Measurements from ENCODE around the gene POGLUT2. TPM values are rescaled to one million over a fixed set of nuclear protein-coding genes. Genes with fewer than 3 reads are reported as not detected.

POGLUT2 gene
- total RNA-seq, 1 donor from 2014 or later, result 15.2 TPM

DNA sequence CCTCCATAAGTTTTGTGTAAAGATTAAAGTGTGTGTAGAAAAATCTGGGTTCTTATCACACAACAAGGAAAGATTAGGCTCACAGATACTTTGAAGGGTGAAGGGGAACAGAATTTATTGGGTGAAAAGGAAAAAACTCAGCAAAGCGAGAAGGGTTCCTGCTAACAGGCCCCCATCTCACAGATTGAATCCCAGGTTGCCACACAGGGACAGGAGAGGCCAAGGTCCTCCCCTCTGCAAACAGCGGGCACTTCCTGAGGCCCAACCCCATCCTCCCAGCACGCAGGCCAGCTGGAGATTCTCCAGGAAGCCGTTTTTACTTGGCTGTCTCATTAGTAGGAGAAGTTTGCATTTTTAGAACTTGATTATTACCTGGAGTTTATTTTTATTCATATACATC is 31.9 kb upstream of the POGLUT2 start:
- DNase-seq (ENCODE audit: low spot score), result no peak
- TF ChIP-seq, protein P1, sequence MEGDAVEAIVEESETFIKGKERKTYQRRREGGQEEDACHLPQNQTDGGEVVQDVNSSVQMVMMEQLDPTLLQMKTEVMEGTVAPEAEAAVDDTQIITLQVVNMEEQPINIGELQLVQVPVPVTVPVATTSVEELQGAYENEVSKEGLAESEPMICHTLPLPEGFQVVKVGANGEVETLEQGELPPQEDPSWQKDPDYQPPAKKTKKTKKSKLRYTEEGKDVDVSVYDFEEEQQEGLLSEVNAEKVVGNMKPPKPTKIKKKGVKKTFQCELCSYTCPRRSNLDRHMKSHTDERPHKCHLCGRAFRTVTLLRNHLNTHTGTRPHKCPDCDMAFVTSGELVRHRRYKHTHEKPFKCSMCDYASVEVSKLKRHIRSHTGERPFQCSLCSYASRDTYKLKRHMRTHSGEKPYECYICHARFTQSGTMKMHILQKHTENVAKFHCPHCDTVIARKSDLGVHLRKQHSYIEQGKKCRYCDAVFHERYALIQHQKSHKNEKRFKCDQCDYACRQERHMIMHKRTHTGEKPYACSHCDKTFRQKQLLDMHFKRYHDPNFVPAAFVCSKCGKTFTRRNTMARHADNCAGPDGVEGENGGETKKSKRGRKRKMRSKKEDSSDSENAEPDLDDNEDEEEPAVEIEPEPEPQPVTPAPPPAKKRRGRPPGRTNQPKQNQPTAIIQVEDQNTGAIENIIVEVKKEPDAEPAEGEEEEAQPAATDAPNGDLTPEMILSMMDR (IDR thresholded peaks at IDR 0.05; ENCODE audit: unreplicated experiment), result no peak
- H3K27me3 Mint-ChIP-seq (ENCODE audit: unreplicated experiment), result no peaks in the 10 kb centered on the region
- peaks cover 10% of the 10 kb centered on the region for H3K36me3 Mint-ChIP-seq (ENCODE audit: low read depth, unreplicated experiment)
- H3K4me1 Mint-ChIP-seq (ENCODE audit: unreplicated experiment), result no peaks in the 10 kb centered on the region
- H3K4me3 Mint-ChIP-seq (ENCODE audit: unreplicated experiment), result no peak overlapping the region
- no peaks in the 10 kb centered on the region for H3K9me3 Mint-ChIP-seq (ENCODE audit: unreplicated experiment)
- no peak overlapping the region for H3K27ac Mint-ChIP-seq (ENCODE audit: unreplicated experiment)

DNA sequence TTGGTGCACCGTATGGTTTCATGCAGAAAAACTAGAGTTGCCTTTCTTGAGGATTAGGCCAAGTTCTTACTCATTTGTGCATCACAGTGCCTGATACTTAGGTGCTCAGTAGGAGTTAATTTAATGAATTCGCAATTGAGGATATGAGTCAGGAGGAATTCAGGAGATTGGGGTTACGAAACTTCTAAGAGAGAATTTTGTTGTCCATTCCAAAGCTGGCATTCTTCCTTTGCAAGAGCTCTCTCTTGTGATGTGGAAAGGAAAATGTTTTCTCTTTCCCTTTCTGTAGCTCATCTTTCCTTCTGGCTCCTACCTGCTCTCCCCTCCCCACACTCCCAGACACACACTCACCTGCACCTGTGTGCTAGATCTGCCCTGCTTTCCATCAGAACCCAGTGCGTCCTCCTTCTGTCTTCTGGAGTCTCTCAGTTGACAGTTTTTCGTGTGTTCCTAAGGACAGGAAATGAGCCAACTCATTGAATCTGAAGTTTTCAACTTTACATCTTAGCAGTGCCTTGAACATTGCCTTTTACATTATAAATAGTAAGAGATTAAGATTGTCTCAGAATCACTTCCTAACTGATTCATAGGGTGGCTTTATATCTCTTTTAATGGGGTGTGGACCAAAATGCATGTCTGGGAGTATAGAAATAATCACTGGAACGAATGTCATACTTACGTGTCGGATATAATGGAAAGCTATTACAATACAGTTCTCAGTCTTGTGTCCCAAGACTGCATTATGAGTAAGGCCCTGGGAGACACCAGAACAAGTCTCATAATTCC is 27.3 kb upstream of the POGLUT2 start:
- no peak for DNase-seq (ENCODE audit: low spot score)
- TF ChIP-seq, protein P1 (IDR thresholded peaks at IDR 0.05; ENCODE audit: unreplicated experiment), result no peak
- Mint-ChIP-seq H3K4me3 (ENCODE audit: unreplicated experiment) (no peak overlapping the region), H3K27me3 (ENCODE audit: unreplicated experiment) (no peaks in the 10 kb centered on the region), H3K9me3 (ENCODE audit: unreplicated experiment) (no peaks in the 10 kb centered on the region), H3K27ac (ENCODE audit: unreplicated experiment) (no peak overlapping the region), H3K36me3 (ENCODE audit: low read depth, unreplicated experiment) (peaks cover 21% of the 10 kb centered on the region), H3K4me1 (ENCODE audit: unreplicated experiment) (no peaks in the 10 kb centered on the region)

DNA sequence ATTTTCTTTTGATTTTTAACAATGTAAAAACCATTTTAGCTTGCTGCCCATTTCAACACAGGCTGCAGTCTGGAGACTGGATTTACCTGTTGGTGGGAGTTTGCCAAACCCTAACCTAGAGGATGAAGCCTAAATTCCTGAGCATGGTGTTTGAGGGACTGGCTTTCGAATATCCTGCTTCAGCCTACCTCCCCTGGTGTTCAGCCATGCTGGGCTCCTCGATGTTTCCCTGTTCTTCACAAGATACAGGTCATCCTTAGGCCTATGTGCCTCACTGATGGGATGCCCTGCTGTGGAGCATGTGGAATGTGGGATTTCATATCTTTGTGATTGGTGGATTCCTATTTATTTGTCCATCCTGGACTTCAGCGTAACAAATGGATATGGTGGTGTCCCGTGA is 26.6 kb upstream of the POGLUT2 start:
- Mint-ChIP-seq H3K9me3 (ENCODE audit: unreplicated experiment) (no peaks in the 10 kb centered on the region), H3K27me3 (ENCODE audit: unreplicated experiment) (no peaks in the 10 kb centered on the region), H3K27ac (ENCODE audit: unreplicated experiment) (no peak overlapping the region), H3K4me1 (ENCODE audit: unreplicated experiment) (no peaks in the 10 kb centered on the region), H3K4me3 (ENCODE audit: unreplicated experiment) (no peak overlapping the region), H3K36me3 (ENCODE audit: low read depth, unreplicated experiment) (peaks cover 21% of the 10 kb centered on the region)
- no peak for DNase-seq (ENCODE audit: low spot score)
- TF ChIP-seq, protein P1 (IDR thresholded peaks at IDR 0.05; ENCODE audit: unreplicated experiment), result no peak

DNA sequence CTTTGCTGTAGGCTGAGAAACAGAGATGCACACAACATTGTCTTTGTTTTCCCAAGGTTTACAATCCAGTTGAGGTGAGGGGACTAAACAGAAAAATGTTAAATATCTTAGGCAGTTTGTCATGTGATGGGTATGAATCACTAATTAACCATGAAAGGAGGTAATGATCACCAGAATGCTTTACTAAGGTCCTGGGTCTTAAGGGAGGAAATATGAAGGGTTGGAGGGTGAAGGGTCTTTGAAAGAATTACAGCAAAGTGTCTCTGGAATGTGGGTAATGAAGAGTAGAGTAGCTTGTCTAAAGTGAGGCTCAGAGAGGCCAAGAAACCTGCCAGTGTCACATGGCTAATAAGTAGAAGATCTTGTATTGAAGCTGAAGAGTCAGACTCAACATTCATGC is 19.1 kb upstream of the POGLUT2 start:
- peaks cover 1% of the 10 kb centered on the region for H3K27me3 Mint-ChIP-seq (ENCODE audit: unreplicated experiment)
- no peaks in the 10 kb centered on the region for H3K9me3 Mint-ChIP-seq (ENCODE audit: unreplicated experiment)
- no peaks in the 10 kb centered on the region for H3K4me1 Mint-ChIP-seq (ENCODE audit: unreplicated experiment)
- peaks cover 21% of the 10 kb centered on the region for H3K36me3 Mint-ChIP-seq (ENCODE audit: low read depth, unreplicated experiment)
- no peak overlapping the region for H3K27ac Mint-ChIP-seq (ENCODE audit: unreplicated experiment)
- H3K4me3 Mint-ChIP-seq (ENCODE audit: unreplicated experiment), result no peak overlapping the region
- TF ChIP-seq, protein P1 (IDR thresholded peaks at IDR 0.05; ENCODE audit: unreplicated experiment), result no peak
- no peak for DNase-seq (ENCODE audit: low spot score)

DNA sequence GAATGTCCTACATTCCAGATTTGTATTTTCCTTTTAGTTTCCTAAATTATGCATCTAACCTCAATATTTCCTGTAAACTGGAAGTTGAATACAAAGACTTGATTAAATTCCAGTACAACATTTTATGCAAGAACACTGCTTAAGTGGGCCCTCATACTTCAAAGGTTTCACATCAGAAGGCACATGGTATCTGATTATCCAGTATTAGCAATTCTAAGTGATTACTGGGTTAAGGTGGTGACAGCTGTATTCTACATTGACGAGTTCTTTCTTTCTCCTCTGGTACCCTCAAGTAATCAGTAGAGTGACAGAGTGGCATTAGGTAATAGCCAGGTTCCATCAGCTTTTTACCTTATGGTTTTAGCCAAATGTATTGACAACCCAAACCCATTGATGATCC is 18.5 kb upstream of the POGLUT2 start:
- no peak overlapping the region for H3K27ac Mint-ChIP-seq (ENCODE audit: unreplicated experiment)

More for the DNA sequence above, 18.5 kb upstream of the POGLUT2 start:
- Mint-ChIP-seq H3K27me3 (ENCODE audit: unreplicated experiment) (peaks cover 1% of the 10 kb centered on the region), H3K9me3 (ENCODE audit: unreplicated experiment) (no peaks in the 10 kb centered on the region), H3K4me3 (ENCODE audit: unreplicated experiment) (no peak overlapping the region), H3K4me1 (ENCODE audit: unreplicated experiment) (no peaks in the 10 kb centered on the region), H3K36me3 (ENCODE audit: low read depth, unreplicated experiment) (peaks cover 15% of the 10 kb centered on the region)
- TF ChIP-seq, protein P1 (IDR thresholded peaks at IDR 0.05; ENCODE audit: unreplicated experiment), result no peak
- DNase-seq (ENCODE audit: low spot score), result no peak
